NCI-H446 treated with DMSO at 0.1 percent for 48 hours (cell line): ENCODE results near the gene OR1S1.
"Not testable (repeated sequence)": the region's sequence is repeated elsewhere in the genome, so short reads cannot be mapped to it uniquely, and the experiment has no call there.

ENCODE experiments used
- DNase-seq: peaks from one replicate; lab custom pipeline; 2025; lab: John Stamatoyannopoulos, UW

Gene OR1S1

DNA sequence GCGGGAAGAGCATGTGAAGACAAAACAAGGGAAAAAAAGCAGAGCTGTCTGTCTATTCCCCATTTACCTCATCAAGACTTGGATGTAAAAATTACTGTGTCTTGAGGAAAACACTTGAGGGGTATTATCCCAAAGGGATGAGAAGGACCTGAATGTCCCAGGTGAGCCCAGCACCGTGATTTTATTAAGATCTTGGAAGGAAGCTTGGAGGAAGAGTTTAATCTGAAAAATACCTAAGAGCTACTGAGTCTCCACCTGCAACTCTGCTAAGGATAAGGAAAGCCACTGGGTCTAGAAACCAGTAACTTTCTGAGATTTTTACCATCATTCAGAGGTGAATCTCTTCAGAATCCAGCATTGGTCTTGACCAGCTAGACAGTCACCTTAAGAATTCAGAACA lies at the start of gene OR1S1:
OR1S1 (plus strand) TSS at position 301 of the 400 bp plus-strand sequence.
- not testable (repeated sequence) for DNase-seq

DNA sequence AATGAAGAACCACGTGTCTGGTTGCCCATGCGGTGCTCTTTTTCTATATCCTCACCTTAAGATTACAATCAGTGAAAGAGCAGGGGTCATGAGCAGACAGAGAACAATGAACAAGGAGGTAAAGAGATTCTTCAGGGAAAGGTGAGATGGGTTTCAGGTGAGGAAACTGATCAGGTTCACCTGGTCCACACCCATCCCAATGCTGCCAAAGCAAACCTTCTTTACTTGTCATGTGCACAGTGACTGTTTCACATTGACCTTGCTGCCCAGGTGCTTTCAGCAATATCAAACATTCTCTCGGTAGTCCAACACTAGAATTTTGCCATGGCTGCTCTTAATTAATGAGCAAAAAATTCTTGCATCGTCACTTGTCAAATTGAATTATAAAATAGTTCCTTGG lies 48.1 kb upstream of the OR1S1 start:
- no peak for DNase-seq

DNA sequence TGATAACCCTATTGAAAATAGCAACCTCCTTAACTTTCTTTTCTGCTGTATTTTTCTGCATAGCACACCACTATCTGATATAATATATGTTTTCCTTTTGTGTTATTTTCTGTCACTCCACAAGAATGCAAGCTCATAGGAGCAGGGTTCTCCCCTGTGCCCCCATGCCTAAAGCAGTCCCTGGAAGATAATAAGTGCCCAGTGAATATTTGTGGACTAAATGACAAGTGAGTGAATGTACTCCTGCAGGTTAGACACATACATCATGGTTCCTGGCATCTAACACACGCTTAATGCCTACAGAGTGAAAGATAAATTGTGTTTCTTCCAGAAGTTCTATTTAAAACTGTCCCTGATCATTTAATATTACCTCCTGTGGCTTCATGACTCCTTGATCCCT lies 47.5 kb upstream of the OR1S1 start:
- no peak for DNase-seq

DNA sequence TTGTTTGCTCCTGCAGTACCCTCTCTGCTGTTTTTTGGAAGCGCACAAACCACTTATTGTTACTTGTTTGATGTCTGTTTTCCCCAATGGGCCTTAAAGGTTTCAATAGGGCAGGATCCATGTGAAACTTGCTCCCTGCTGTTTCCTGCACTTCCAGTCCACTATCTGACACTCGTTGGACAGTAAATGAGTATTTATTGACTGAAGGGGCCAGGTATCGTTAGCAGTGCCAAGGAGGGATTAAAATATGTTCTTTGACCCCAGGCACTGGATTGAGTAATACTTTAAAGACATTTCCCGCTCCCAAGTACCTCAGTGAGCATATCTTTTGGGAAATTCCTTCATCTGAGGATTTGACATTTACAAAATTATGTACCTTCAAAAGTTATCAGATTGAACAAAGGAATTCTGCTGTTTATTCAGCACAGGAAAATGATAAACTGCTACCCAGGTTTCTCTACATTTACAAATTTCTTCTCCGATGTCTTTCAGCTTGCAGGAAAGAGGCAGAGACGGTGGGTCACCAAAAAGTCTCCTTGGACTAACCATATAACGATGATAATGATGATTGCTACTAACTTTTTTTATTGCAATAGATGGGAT lies 46.9 kb upstream of the OR1S1 start:
- no peak for DNase-seq

DNA sequence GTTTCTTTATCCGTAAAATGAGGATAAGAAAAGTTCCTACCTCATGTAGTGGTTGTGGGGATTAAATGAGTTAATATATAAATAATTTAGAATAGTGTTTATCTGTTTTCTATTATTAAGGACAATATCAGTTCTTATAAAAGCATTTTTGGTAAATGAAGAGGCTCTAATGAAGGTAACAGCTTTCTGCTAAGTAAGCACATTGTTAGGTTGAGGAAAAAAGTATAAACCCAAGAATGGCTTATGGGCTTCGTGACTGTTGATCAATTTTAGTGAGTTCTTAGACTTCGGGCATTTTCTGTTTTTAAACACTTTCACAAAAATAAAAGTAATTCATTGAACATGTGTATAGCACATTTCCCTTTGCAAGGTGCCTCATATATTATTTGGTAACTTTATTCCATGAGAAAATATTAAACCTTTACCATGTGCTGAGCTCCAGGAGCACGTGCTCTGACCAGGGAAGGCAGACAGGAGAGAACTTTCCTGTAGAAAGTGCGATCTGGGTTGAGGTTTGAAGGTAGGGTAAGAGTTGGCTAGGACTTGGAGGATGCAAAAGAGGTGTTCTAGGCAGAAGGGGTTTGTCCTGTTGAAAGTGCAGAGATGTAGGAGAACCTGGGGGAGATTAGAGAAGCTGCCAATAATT lies 35.0 kb upstream of the OR1S1 start:
- no peak for DNase-seq

DNA sequence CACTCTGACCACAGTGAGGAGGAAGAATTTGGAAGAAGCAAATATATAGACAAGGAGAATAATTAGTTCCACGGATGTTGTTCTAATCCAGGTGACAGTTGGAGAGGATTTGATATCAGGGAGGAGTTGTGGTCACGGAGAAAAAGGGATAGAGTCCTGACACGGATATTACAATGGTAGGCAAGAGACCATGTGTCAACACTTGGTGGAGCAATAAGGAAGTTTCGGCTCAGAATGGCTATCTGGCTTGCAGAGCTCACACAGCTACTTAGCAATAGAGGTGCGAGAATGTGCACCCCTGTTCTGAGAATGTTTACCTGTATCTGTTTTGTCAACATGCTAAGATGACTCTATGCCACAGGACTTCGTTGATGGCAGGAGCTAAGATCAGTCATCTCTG lies 34.1 kb upstream of the OR1S1 start:
- DNase-seq, result no peak

- no peak for DNase-seq
Observed at GRCh38 chr11:58179648-58180047, 32.9 kb upstream of the OR1S1 start.

- DNase-seq, result no peak
Observed at GRCh38 chr11:58186938-58187337, 25.6 kb upstream of the OR1S1 start.

- no peak for DNase-seq
Observed at GRCh38 chr11:58188770-58189169, 23.8 kb upstream of the OR1S1 start, which contains the start of gene OR9Q2. TSS of gene OR9Q2 (plus strand) at chr11:58189070. CDS start at chr11:58190491, 1,421 bp downstream.

DNA sequence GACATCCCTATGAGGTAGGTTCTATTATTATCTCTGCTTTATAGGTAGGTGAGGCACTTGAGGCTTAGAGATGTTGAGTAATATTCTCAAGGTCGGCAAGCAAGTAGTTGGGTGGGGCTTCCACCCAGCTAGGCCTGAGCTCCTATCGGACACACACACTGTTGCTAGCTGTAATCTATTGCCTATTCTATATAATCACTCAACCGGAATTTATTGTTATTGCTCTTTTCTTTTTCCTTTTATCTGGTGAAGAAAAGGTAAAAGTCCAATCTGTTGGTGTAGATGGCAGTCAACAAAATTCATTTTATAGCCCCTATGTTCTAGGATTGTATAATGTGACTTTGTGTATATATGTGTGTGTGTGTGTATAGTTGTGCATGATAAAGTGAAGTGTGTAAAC lies 20.3 kb upstream of the OR1S1 start:
- DNase-seq, result no peak

- DNase-seq, result no peak
Observed at GRCh38 chr11:58193391-58193790, 19.1 kb upstream of the OR1S1 start.

DNA sequence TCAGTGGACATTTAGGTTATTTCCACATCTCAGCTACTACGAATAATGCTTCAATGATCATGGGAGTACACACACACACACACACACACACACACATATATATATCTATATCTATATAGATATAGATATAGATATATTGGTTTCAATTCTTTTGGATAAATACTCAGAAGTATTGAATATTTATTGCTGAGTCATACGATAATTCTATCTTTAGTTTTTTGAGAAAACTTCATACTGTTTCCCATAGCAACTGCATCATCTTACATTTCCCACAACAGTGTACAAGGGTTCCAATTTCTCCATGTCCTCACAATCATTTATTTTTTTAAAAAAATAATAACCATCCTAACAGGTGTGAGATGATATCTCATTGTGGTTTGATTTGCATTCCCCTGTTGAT lies 16.6 kb upstream of the OR1S1 start:
- DNase-seq, result no peak

- no peak for DNase-seq
Observed at GRCh38 chr11:58199271-58199670, 13.2 kb upstream of the OR1S1 start.

DNA sequence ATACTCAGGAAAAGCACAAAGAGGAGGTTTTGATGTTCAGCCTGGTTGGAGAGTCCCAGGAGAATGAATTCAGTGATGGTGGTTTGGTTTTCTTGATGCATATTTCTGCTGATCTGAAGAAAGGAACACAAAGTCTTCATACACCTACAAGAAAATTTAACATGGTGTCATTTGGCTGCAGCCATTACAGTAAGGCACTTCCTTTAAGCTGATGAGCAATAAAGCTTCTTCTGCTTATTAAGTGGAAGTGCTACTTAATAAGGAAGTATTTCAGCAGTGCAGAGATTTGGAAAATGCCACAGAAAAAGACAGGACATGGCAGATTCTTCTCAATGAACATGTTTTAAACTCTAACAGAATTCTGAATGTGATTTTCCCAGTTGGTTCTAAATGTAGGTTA lies 8.5 kb upstream of the OR1S1 start, which contains the start of gene OR1S2:
OR1S2 (minus strand) TSS at position 101 of the 400 bp plus-strand sequence; CDS start at position 101, 0 bp downstream.
- DNase-seq, result no peak

- DNase-seq, result no peak
Observed at GRCh38 chr11:58216476-58216875, 4.0 kb downstream of the OR1S1 start.

- no peak for DNase-seq
Observed at GRCh38 chr11:58222721-58223120, 10.2 kb downstream of the OR1S1 start.

- no peak for DNase-seq
Observed at GRCh38 chr11:58227956-58228615, 15.6 kb downstream of the OR1S1 start.

- no peak for DNase-seq
Observed at GRCh38 chr11:58243954-58244353, 31.4 kb downstream of the OR1S1 start.

GRCh38 chr11:58254936-58255335 lies 42.4 kb downstream of the OR1S1 start:
- DNase-seq, result no peak

GRCh38 chr11:58259983-58260382 lies 47.5 kb downstream of the OR1S1 start:
- no peak for DNase-seq
